Peyer's patch (tissue), 4 donors: ENCODE results near the gene LFNG.

Experiments
- POLR2A ChIP-seq, 2 donors: fragments of 450-650 bp; IDR thresholded peaks; one replicate each; pipeline ENCODE4 v1.5.1; 2017; ENCODE audit warnings: antibody characterized with exemption in 2 of 2, mild to moderate bottlenecking in 2 of 2, moderate library complexity in 2 of 2
- TF ChIP-seq, protein P1 (sequence below), 6 experiments: fragments of 450-650 bp in 4 of 6; fragments of 200-600 bp in 2 of 6; sonication (generic) in 1 of 6; IDR thresholded peaks; one replicate each; pipeline ENCODE4 v1.5.1; 2017 to 2019; ENCODE audit warnings: antibody characterized with exemption in 6 of 6, mild to moderate bottlenecking in 3 of 6, moderate library complexity in 1 of 6

- TF ChIP-seq, protein P1, sequence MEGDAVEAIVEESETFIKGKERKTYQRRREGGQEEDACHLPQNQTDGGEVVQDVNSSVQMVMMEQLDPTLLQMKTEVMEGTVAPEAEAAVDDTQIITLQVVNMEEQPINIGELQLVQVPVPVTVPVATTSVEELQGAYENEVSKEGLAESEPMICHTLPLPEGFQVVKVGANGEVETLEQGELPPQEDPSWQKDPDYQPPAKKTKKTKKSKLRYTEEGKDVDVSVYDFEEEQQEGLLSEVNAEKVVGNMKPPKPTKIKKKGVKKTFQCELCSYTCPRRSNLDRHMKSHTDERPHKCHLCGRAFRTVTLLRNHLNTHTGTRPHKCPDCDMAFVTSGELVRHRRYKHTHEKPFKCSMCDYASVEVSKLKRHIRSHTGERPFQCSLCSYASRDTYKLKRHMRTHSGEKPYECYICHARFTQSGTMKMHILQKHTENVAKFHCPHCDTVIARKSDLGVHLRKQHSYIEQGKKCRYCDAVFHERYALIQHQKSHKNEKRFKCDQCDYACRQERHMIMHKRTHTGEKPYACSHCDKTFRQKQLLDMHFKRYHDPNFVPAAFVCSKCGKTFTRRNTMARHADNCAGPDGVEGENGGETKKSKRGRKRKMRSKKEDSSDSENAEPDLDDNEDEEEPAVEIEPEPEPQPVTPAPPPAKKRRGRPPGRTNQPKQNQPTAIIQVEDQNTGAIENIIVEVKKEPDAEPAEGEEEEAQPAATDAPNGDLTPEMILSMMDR (IDR thresholded peaks at IDR 0.05) = no peak
- TF ChIP-seq POLR2A (IDR thresholded peaks at IDR 0.05) = no peak
Measured at GRCh38 chr7:2544541-2545188, 25.1 kb downstream of the LFNG start.
